T47D (cell line): ENCODE data around the gene PTPN5.

Source experiments
- DNase-seq, 2 experiments: peaks; one replicate each; pipeline versions ENCODE4 v3.0.0 to v3.0.0-alpha.2; 2011 to 2012; ENCODE audit warnings: low read depth in 1 of 2, low spot score in 1 of 2
- JUND ChIP-seq: IDR thresholded peaks from 2 replicates; pipeline ENCODE4 v1.6.1; 2012; ENCODE audit warnings: low read depth
- in situ Hi-C: cut with HindIII; loops from 2 replicates; pipeline ENCODE4 v1.10.0; 2016; ENCODE audit warnings: low sequenced_read_pairs, low pct_unique_long_range_greater_than_20kb

The PTPN5 gene

GRCh38 chr11:18728658-18729057, 62.9 kb downstream of the PTPN5 start:
- DNase-seq = no peak
- in situ Hi-C loops = no loop called here
- no peak for TF ChIP-seq JUND

GRCh38 chr11:18727479-18728236, 63.9 kb downstream of the PTPN5 start:
- peak; percentile 41 to 45 for DNase-seq
- no peak for TF ChIP-seq JUND
- in situ Hi-C loops = no loop called here

- TF ChIP-seq JUND = no peak
- in situ Hi-C loops = no loop called here
- no peak for DNase-seq
Observed at GRCh38 chr11:18726040-18726439, 65.6 kb downstream of the PTPN5 start, which contains the start of gene IGSF22. TSS of gene IGSF22 (minus strand) at chr11:18726188. CDS start at chr11:18724236, 1,952 bp downstream.

GRCh38 chr11:18723991-18724390, 67.6 kb downstream of the PTPN5 start:
- in situ Hi-C loops = no loop called here
- no peak for DNase-seq
- no peak for TF ChIP-seq JUND

GRCh38 chr11:18722293-18722637, 69.3 kb downstream of the PTPN5 start:
- DNase-seq = no peak
- in situ Hi-C loops = no loop called here
- TF ChIP-seq JUND = no peak

GRCh38 chr11:18721561-18722292, 69.9 kb downstream of the PTPN5 start:
- in situ Hi-C loops = no loop called here

GRCh38 chr11:18720808-18721560, 70.6 kb downstream of the PTPN5 start:
- in situ Hi-C loops = no loop called here
- TF ChIP-seq JUND = no peak
- peak; percentile 43 to 86 for DNase-seq

More at GRCh38 chr11:18721561-18722292, 69.9 kb downstream of the PTPN5 start:
- DNase-seq = peak; percentile 28 to 65
- TF ChIP-seq JUND = no peak

- no peak for TF ChIP-seq JUND
- DNase-seq = no peak
- in situ Hi-C loops = no loop called here
Observed at GRCh38 chr11:18720091-18720807, 71.3 kb downstream of the PTPN5 start.

GRCh38 chr11:18715476-18715875, 76.1 kb downstream of the PTPN5 start:
- in situ Hi-C loops = no loop called here
- no peak for DNase-seq
- TF ChIP-seq JUND = no peak

GRCh38 chr11:18714443-18714780, 77.2 kb downstream of the PTPN5 start:
- DNase-seq = no peak
- in situ Hi-C loops = no loop called here
- TF ChIP-seq JUND = no peak

- no peak for TF ChIP-seq JUND
- no peak for DNase-seq
- in situ Hi-C loops = no loop called here
Observed at GRCh38 chr11:18713646-18714442, 77.8 kb downstream of the PTPN5 start.

GRCh38 chr11:18710545-18710944, 81.1 kb downstream of the PTPN5 start:
- in situ Hi-C loops = no loop called here
- no peak for TF ChIP-seq JUND
- no peak for DNase-seq
